Right lobe of liver (tissue), 4 donors: ENCODE data around the gene MTHFR.

Experiments
- CTCF ChIP-seq, 4 donors: fragments of 200-600 bp in 3 of 4; fragments of 450-650 bp in 1 of 4; IDR thresholded peaks; one replicate each; pipeline versions ENCODE4 v1.5.1 to v1.8.0; 2016 to 2022; ENCODE audit warnings: antibody characterized with exemption in 4 of 4, mild to moderate bottlenecking in 2 of 4
- POLR2A ChIP-seq: fragments of 450-650 bp; IDR thresholded peaks from one replicate; pipeline ENCODE4 v1.6.1; 2017; ENCODE audit warnings: antibody characterized with exemption, mild to moderate bottlenecking
- donor health status: DM: no; HTN: no; CAD: no.
- donor health status: DM: no; HTN: no; CAD: no.
- donor health status: DM: no; HTN: yes; CAD: no.

- TF ChIP-seq CTCF (IDR thresholded peaks at IDR 0.05) (no peak), POLR2A (no peak)
Measured at GRCh38 chr1:11768821-11769220, 36.9 kb downstream of the MTHFR start.
